Kidney tubule cell (primary cell): ENCODE results near the gene TMC7.
"Not testable (repeated sequence)": the region's sequence is repeated elsewhere in the genome, so short reads cannot be mapped to it uniquely, and the experiment has no call there.

Experiments used
- DNase-seq: peaks from one replicate; pipeline ENCODE4 v3.0.0-alpha.2; 2018; ENCODE audit warnings: low spot score

Gene TMC7

GRCh38 chr16:18983565-18984434 lies at the start of gene TMC7:
TSS of gene TMC7 (plus strand) at chr16:18983934. CDS start at chr16:18984064, 130 bp downstream.
- DNase-seq: peak; percentile 90

DNA sequence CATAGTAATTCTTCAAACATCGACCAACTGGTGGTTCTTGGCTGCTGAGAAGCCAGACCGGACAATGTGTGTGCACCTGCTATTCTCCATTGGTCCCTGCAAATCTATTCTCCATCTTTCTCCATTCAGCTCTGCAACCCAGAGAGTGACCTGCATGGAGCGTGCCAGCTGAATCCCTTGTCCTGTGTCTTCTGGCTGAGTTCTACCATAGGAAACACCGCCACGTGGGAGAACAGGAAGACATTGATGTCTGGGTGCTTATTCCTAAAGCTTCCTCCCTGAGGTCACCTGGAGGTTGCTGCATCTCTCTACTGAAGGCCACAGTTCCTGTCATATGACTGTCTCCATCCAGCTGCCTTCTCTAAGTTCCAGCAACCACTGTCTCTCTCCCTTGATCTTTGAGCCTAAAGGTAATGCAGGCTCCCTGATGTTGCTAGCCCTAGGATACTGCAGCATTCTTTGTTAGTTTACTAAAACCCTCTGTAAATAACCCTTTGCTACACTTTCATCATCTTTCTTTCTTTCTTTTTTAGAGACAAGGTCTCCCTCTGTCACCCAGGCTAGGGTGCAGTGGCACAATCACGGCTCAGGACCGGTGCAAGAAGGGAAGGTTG lies 46.9 kb upstream of the TMC7 start:
- DNase-seq: no peak

DNA sequence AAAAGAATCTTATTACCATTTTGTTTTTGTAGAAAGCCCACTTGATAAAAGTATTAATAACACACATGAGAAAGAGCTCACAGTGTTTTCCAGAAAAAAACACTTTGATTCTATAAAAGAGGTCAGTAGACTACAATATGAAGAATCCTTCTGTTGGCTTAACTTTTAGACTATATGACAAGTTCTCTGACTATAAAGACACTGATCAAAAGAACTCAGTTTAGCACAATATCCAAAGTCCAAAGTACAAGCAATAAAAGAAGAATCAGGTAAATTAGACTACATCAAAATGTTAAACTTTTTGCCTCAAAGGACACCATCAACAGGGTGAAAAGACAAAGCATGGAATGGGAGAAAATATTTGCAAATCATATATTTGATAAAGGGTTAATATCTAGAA lies 46.3 kb upstream of the TMC7 start:
- DNase-seq: no peak

DNA sequence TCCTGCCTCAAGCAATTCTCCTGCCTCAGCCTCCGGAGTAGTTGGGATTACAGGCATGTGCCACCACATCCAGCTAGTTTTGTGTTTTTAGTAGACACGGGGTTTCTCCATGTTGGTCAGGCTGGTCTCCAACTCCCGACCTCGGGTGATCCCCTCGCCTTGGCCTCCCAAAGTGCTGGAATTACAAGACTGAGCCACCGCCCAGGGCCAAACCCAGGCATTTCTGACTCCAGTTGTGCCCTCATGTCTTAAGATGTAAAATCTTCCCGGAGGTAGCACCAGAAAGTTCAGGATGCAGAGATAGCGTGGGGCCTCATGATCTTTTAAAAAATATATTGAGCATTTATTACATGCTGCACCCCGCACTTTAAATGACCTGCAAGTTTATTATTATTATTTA lies 44.7 kb upstream of the TMC7 start:
- no peak for DNase-seq

DNA sequence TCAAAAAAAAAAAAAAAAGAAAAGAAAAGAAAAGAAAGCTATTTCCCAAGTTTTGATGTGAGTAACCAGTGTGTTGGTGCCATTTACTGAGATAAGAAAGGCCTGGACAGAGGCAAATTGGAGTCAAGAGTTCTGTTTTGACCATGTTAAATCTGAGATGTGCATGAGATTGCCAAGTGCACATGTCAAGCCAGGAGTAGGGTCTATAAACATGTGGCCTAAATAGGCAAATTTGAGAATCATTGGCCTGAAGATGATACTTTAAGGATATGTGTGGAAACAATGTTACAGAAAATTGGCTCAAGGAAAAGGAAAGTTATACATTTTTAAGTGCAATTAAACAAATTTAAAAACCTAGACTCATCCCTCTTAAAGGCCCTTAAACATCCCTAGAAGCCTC lies 42.3 kb upstream of the TMC7 start:
- no peak for DNase-seq

GRCh38 chr16:18942061-18942460 lies 41.7 kb upstream of the TMC7 start:
- no peak for DNase-seq

DNA sequence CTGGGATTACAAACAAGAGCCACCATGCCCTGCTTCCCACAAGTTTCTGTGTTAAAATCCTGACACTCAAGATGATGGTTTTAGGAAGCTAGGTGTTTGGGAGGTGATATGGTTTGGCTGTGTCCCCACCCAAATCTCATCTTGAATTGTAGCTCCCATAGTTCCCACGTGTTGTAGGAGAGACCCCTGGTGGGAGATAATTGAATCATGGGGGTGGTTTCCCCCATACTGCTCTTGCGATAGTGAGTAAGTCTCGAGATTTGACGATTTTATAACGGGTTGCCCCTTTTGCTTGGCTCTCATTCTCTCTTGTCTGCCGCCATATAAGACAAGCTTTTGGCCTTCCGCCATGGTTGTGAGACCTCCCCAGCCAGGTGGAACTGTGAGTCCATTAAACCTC lies 40.3 kb upstream of the TMC7 start:
- DNase-seq: no peak

GRCh38 chr16:18945233-18945632 lies 38.5 kb upstream of the TMC7 start:
- no peak for DNase-seq

- no peak for DNase-seq
Observed at GRCh38 chr16:18948372-18949020, 35.2 kb upstream of the TMC7 start.

DNA sequence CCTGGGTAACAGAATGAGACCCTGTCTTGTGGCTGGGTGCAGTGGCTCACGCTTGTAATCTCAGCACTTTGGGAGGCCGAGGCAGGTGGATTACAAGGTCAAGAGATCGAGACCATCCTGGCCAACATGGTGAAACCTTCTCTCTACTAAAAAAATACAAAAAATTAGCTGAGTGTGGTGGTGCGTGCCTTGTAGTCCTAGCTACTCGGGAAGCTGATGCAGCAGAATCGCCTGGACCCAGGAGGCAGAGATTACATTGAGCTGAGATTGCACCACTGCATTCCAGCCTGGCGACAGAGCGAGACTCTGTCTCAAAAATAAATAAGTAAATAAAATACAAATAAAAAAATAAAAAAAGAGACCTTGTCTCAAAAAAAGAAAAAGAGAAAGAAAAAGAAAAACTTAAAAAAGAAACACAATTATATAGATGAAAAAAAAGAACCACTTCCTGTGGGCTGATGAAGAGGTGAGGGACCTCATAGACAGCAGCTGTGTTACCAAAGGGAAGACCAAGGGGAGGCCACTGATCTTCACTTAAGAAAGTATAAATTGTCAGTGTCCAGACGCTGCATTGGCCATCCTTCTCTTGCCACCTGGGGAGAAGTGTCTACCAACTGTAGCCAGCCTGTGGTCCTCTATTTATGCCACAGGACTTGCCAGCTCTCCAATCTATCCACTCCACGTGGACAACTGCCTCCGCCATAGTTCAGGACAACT lies 33.1 kb upstream of the TMC7 start:
- no peak for DNase-seq

DNA sequence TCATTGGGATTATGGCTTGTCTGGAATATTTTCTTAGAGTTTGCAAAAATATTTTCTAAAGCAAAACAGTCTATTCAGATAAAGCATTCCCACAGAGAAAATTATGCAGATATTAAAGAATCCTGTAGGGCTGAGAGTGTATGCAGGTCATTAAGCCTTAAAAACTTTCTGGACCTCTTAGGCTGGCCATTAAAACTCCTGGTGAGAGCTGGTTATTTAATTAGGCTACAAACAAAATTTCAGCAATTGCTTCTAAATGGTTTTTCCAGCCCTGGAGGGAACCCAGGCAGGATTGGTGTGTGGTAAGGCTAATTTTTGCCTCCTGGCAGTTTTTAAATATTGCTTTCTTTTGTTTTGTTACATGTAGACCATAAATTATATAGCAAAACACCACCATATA lies 30.2 kb upstream of the TMC7 start:
- DNase-seq: no peak

DNA sequence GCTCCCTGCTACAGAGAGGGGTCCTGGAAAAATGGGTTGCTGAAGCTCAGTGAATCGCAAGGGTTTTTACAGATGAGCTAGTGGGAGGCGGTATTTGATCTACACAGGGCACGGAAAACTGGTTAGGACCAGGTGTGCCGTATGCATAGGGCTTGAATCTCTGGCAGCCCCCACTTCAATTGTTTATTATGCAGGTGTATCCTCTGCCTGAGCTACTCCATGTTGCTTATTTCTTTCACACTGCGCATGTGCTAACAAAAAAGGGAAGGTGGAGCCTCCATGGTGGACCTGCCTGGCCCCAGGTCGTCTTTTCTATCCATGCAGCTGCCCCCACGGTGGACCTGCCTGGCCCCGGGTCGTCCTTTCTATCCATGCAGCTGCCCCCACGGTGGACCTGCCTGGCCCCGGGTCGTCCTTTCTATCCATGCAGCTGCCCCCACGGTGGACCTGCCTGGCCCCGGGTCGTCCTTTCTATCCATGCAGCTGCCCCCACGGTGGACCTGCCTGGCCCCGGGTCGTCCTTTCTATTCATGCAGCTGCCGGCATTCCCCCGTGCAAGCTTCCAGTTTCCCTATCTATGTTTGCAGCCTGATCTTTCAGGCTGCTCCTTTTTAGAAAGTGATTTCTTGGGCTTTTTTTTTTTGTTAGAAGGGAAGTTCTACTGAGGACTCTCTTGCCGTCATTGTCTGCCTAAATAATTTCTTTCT lies 27.7 kb upstream of the TMC7 start:
- DNase-seq: not testable (repeated sequence)

GRCh38 chr16:18956658-18957241 lies 27.0 kb upstream of the TMC7 start:
- not testable (repeated sequence) for DNase-seq

DNA sequence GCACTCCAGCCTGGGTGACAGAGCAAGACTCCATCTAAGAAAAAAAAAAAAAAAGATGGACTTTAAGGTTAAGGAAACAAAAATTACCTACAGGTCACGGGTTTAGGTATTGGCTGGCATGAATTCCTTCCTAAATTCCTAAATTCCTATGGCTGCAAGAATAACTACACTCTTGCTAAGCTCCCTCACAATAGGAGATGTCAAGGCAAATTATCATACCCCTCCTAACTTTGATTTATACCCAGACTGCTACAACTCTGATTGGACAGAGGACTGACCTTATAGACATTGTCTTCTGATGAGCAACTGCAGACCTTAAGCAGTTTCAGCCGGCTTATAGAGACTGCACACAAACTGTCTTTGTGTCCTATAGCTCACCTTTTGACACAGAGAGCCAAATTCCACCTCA lies 25.1 kb upstream of the TMC7 start:
- peak; percentile 4 for DNase-seq

DNA sequence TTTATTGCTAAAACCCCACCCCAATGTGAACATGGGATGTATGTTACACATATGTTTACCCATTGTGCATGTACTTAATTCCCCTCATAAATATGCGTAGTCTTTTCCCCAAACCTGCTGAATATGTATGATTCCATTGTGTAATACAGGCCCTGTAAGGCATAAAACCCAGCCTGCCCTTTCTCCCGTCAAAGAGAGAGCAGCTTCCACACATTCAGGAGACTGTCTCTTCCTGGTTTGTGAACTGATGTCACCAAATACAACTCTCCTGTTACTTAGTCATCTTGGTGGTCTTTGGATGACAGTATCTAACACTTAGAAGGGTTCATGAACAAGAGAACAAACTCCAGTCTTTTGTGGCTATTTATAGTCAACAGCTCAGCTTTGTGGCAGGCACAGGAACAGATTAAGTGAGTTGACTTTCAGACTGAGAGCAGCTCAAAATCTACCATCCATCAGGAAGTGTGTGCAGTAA lies 24.7 kb upstream of the TMC7 start:
- DNase-seq: peak; percentile 56

GRCh38 chr16:18965555-18965954 lies 18.2 kb upstream of the TMC7 start:
- DNase-seq: no peak

DNA sequence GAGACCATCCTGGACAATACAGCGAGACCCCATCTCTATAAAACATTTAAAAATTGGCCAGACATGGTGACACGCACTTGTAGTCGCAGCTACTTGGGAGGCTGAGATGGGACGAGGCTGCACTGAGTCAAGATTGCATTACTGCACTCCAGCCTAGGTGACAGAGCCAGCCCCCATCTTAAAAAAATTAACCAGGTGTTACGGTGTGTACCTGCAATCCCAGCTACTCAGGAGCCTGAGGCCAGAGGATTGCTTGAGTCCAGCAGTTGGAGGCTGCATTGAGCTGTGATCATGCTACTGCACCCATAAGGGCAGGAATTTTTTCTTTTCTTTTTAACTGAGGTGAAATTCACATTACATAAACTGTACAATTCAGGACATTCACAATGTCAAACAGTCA lies 16.9 kb upstream of the TMC7 start:
- DNase-seq: no peak

DNA sequence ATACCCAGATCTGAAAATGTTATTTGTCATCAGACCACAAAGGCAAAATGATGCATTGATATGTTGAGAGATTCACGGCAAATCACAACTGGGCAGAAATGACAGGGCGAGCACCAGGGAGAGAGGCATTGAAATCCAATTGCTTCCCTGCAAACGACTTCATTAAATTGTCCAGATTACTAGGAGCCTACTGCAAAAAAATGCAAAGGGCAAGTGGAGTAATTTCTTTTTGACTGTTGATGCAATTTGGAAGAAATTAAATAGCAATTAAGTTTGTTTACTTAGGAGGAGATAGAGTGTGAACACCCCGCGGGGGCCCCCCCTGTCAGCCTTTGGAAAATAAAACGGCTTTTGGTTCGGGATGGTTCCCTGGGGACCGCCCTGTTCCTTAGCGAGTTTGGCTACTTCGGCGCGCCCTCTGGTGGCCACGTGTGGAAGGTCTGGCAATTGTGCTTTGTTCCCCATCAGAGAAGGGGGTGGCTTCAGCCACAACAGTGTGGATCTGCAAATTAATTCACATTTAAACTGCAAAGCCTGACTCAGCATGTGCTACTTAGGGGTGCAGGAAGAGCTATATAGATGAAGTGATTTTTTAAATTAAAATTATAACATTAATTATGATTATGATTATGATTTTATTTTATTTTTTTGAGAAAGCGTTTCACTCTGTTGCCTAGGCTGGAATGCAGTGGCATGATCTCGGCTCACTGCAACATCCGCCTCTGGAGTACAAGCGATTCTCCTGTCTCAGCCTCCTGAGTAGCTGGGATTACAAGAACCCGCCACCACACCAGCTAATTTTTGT lies 14.5 kb upstream of the TMC7 start:
- DNase-seq: peak; percentile 71

DNA sequence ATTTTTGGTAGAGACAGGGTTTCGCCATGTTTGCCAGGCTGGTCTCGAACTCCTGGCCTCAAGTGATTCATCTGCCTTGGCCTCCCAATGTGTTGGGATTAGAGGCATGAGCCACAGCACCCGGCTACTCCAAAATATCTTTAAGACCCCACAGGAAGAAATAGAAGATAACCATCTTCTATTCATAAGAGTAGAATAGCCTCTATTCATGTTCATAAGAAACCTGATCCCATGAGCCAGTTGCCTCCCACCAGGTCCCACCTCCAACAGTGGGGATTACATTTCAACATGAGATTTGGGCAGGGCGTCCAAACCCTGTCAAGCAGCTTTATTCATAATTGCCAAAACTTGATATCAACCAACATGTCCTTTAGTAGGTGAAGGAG lies 13.9 kb upstream of the TMC7 start:
- no peak for DNase-seq

- DNase-seq: no peak
Observed at GRCh38 chr16:18975109-18975508, 8.6 kb upstream of the TMC7 start.
